Measurements from ENCODE around the gene NVL.

Gene NVL

DNA sequence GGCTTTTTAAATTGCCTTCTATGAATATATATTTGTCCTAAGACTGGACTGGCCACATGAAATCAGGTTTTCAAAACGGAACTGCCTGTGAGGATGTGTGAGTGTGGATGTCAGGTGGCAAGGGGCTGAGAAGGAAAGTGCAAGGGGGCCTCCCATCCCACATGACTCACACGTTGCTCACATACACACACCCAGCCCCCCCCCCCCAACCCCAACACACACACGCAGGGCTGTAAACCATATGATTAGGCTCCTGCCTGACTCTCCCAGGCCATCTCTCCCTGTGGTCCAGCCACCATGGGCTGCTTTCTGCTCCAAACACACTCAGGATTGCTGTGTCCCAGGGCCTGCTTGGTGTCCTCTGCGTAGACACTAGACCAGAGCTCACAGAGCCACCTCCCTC, 124.5 kb downstream of the NVL start:
- TF ChIP-seq, protein P1, sequence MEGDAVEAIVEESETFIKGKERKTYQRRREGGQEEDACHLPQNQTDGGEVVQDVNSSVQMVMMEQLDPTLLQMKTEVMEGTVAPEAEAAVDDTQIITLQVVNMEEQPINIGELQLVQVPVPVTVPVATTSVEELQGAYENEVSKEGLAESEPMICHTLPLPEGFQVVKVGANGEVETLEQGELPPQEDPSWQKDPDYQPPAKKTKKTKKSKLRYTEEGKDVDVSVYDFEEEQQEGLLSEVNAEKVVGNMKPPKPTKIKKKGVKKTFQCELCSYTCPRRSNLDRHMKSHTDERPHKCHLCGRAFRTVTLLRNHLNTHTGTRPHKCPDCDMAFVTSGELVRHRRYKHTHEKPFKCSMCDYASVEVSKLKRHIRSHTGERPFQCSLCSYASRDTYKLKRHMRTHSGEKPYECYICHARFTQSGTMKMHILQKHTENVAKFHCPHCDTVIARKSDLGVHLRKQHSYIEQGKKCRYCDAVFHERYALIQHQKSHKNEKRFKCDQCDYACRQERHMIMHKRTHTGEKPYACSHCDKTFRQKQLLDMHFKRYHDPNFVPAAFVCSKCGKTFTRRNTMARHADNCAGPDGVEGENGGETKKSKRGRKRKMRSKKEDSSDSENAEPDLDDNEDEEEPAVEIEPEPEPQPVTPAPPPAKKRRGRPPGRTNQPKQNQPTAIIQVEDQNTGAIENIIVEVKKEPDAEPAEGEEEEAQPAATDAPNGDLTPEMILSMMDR (IDR thresholded peaks at IDR 0.05; ENCODE audit: insufficient read depth, low read depth, low read length, missing control alignments) = no peak
- no peak overlapping the region for H3K4me3 ChIP-seq (ENCODE audit: low read depth, low read length)
- peak; percentile 53 for DNase-seq (ENCODE audit: low read depth)

DNA sequence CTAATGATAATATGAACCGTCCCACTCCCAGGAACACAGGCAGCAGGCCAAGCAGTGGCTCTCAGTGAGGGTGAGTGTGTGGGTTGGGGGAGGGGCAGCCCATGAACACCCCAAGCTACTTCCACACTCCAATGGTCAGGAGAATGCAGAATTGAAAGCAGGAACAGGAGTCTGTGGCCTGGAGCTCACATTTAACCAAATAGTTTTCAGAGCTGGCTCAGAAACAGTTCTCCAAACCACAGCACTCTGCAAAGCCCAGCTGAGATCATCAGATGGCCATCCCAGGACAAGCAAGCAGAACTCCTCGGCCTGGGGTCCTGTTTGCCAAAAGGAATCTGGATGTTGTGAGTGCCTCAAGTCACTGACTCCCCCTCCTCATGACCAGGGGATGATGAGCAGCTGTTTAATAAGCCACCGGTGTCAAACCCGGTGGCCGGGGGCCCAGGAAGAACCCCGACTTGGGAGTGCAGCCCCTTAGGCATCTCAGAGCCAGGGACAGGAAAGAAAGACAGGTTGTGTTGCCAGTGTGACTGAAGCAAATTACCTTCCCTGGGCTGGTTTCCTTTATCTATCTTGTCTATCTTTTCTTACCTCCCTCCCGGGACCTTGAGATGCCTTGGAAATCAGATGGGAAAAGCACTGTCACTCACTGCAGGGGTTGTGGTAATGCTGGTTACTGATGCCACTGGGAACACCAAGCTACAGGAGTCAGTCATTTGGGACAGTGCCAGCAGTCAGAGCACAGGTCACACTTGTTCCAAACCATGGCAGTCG, 126.5 kb downstream of the NVL start:
- DNase-seq (ENCODE audit: low read depth) = peak; percentile 81
- no peak overlapping the region for H3K4me3 ChIP-seq (ENCODE audit: low read depth, low read length)
- TF ChIP-seq, protein P1 (IDR thresholded peaks at IDR 0.05; ENCODE audit: insufficient read depth, low read depth, low read length, missing control alignments) = no peak

DNA sequence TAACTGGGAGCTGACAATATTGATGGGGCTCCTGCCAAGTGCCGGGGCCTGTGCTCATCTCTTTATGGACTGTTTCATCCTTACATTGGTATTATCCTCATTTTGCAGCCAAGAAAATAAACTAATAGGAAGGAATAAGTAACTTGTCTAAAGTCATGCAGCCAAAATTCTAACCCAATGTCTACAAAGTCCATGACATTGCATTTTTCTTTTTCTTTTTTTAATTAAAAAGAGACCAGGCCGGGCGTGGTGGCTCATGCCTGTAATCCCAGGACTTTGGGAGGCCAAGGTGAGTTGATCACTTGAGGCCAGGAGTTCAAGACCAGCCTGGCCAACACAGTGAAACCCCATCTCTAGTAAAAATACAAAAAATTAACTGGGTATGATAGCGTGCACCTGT, 128.1 kb downstream of the NVL start:
- no peak overlapping the region for H3K4me3 ChIP-seq (ENCODE audit: low read depth, low read length)
- TF ChIP-seq, protein P1 (IDR thresholded peaks at IDR 0.05; ENCODE audit: insufficient read depth, low read depth, low read length, missing control alignments) = no peak
- no peak for DNase-seq (ENCODE audit: low read depth)

DNA sequence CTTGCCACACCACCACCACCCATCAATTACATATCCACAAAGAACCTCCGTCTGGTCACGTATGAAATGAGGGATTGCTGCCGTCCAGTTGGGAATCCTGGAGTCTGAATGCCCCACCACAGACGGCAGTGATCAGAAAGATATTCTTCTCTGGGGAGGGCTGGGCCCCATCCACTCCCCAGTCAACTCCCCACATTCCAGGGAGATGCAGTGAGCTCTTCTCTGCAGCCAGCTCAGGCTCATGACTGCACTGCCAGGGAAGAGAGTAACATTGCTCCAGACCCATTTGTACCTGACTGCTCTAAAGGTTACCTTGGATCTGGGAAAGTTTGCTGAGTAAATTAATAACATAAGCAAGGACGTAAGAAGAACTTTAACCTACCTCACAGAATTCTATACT, 128.6 kb downstream of the NVL start:
- H3K4me3 ChIP-seq (ENCODE audit: low read depth, low read length) = no peak overlapping the region
- TF ChIP-seq, protein P1 (IDR thresholded peaks at IDR 0.05; ENCODE audit: insufficient read depth, low read depth, low read length, missing control alignments) = no peak
- DNase-seq (ENCODE audit: low read depth) = no peak

DNA sequence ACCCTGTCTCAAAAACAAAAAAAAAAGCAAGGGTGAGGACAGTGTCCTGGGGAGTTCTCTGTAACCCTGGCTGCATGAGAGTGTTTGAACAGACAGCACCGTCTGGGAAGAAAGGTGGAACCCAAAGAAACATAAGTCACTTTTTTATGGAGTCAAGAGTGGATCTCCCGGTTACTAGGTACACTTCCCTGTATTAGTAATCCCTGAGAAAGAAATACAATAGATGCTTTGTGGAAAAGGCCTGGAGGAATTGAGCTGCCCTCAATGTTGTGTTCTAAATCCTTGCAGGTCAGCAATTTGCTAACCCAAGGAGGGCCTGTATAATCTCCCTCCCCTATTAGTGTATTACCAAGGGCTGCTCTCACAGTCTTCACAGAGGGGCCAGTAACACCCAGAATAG, 130.3 kb downstream of the NVL start:
- DNase-seq (ENCODE audit: low read depth) = no peak
- TF ChIP-seq, protein P1 (IDR thresholded peaks at IDR 0.05; ENCODE audit: insufficient read depth, low read depth, low read length, missing control alignments) = no peak

DNA sequence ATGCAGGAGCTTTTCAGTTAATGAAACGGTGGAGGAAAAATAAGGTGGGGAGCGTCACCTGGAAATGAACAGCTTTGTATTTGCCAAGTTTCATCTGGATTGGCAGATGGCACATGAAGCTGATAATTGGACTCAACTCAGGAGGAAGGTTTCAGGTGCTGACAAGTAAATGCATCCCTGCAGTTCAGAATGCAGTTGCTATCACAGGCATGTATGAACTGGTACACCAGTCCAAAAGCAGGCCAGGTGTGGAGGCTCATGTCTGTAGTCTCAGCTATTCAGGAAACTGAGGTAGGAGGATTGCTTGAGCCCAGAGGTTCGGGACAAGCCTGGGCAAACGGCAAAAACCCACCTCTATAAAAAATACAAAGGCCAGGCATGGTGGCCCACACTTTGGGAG, 131.4 kb downstream of the NVL start:
- DNase-seq (ENCODE audit: low read depth) = no peak
- H3K4me3 ChIP-seq (ENCODE audit: low read depth, low read length) = no peak overlapping the region
- TF ChIP-seq, protein P1 (IDR thresholded peaks at IDR 0.05; ENCODE audit: insufficient read depth, low read depth, low read length, missing control alignments) = no peak

More for the DNA sequence above, 130.3 kb downstream of the NVL start:
- H3K4me3 ChIP-seq (ENCODE audit: low read depth, low read length) = no peak overlapping the region
